ENCODE results near the gene ASAP3.

- TF ChIP-seq CTCF (conservative IDR thresholded peaks at IDR 0.05; ENCODE audit: low read length) (no peak), EZH2phosphoT487 (IDR thresholded peaks at IDR 0.05; ENCODE audit: borderline replicate concordance) (no peak)
Observed at GRCh38 chr1:23444104-23444533, 39.9 kb downstream of the ASAP3 start.
